Colon (tissue), 2 donors: ENCODE results near the gene STAB1.

Source experiments
- FAIRE-seq: peaks from 2 replicates; lab custom pipeline; 2012; peaks lifted over from hg19 to GRCh38; lab: Jason Lieb, UNC
- donor health status: control.
- donor health status: control.

The STAB1 gene

GRCh38 chr3:52536369-52537164, 41.4 kb downstream of the STAB1 start, which contains the start of gene UQCC5:
TSS of gene UQCC5 (plus strand) at chr3:52536605. CDS start at chr3:52536756, 151 bp downstream.
- FAIRE-seq, result no peak

DNA sequence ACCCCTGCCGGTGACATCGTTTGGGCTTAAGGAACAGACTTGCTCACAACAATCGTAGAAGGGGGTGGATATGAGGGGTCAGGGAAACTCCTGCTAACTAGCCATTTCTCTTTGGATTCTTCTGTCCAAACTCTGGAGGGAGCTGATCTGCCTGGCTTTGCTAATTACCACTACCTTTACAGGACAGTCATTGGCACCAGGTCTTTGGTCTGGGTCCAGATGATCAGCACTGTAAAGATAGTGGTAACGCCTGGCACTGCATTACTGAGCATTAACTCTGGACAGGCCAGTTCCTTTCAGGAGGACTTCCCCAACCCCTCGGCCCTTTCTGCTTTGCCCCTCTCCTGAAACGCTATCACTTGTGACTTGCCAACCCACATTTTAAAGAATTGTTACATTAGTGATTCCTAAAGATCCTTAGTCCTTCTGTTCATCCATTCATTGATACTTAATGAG, 42.1 kb downstream of the STAB1 start:
- FAIRE-seq, result no peak

DNA sequence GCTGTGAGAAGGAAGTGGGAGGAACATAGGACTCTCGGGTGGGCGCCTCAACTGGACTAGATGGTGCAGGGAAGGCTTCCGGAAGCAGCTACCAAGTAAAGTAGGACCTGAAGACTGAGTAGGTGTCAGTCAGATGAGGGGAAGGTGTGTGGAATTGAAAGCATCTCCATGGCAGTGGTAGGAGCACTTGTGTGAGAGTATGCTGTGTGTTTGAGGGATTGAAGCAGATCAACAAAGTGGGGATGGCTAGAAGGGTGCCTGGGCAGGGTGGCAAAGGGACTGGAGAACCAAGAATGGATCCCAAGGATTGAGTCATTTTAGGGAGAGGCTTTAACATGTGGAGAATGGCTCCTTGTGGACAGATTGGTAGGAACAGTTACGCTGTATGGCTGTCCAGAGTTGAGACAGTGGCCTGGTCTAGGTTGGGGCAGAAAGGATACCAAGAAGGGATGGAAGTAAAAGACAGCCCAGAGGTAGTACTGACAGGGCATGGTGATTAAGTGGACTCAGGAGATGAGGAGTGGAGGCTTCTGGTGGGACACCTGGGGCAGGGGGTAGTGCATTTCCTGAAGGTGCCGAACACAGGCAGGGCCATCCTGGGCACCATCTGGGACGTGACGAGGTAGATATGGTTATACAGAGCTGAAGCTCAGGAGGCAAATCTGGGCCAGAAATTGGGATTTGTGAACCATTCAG, 42.7 kb downstream of the STAB1 start:
- FAIRE-seq, result no peak

- FAIRE-seq, result no peak
Observed at GRCh38 chr3:52539010-52539653, 44.0 kb downstream of the STAB1 start.

GRCh38 chr3:52541050-52541449, 45.9 kb downstream of the STAB1 start:
- no peak for FAIRE-seq

DNA sequence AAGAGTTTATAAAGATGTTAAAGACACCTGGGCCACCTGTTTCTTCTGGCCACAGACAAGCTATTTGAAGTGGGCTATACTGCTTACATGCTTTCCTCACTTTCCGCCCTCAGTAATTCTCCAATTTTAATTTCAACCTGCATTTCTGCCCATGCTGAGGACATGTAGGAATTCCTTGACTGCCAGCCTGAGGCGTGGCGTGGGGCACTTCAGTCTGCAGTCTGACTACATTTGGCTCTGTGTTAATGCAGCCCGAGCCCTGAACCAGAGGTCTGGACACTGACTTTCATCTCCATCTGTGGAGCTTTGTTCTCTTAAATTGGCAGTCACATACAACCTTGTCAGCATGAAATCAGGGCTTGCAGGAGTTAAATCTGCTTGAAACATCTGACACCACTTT, 49.8 kb downstream of the STAB1 start:
- FAIRE-seq, result no peak

- FAIRE-seq, result peak; percentile 18
Observed at GRCh38 chr3:52546111-52546901, 51.2 kb downstream of the STAB1 start.

DNA sequence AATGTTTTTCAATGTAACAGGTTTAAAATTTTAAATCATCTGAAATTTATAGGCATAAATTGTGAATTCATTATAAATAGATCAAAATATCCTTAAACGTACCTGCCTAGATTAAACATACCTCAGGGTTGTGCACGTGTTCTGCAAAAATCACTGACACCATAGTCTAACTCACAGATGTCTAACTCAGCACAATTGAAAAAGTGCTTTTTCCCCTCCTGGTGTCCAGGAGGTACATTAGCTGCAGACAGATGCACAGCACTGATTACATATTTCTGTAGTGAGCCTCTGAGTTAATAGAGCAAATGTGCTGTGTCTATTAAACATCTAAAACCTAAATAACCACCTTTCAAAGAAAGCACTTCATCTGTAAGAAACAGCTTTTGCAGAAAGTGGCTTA, 52.0 kb downstream of the STAB1 start:
- FAIRE-seq, result no peak

DNA sequence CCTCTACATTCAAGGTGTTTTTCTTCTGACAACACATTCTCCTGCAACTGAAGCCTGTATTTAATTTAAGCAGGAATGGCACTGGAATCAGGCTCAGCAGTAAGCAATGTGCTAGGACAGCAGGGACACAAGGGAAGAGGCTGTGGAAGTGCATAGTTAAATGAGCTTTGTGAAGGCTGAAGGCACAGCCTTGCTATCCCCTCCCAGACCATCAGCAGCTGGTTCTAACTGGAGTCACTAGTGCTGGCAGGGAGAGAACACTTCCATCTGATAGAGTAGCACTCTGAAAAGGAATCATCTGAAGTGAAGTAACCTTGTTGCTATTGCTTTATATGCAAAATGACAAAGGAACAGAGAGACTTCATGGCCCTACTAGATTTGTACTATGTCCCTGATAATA, 56.0 kb downstream of the STAB1 start:
- no peak for FAIRE-seq

DNA sequence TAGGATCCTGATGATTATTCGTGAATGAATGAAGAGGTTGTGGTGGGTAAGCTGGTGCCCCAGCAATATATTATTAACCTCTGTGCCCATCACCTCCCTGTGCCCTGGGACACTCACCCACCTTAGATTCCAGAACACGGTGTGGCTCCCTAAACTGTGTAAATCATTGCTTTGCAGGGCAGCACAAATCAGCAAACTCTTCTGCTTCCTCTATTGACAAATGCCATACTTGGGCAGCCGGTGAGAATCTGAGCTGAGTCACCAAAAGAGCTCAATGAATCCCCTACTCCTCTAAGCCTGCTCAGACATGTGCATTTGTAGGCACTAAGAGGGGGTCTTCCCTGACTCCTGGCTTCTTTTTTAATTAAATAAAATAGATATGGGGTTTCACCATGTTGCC, 57.0 kb downstream of the STAB1 start:
- no peak for FAIRE-seq

GRCh38 chr3:52554026-52554755, 59.1 kb downstream of the STAB1 start:
- FAIRE-seq, result no peak

DNA sequence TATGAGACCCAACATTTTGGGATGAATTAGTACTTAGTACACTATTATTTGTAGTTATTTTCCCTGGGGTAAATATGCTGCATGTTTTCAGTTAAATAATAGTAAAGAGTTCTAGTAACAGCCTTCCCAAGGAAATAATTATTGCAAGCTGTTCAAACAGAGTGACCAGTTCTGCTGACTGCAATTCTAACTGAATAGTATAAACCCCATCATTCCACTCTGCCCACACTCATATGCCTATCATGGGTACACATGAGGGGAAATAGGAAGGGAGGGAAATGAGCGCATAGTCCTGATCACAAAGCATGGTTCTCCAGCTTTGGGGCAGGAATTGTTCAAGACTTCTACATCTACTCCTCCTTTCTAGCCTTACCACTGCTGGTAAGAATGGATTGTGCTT, 59.9 kb downstream of the STAB1 start:
- FAIRE-seq, result no peak

DNA sequence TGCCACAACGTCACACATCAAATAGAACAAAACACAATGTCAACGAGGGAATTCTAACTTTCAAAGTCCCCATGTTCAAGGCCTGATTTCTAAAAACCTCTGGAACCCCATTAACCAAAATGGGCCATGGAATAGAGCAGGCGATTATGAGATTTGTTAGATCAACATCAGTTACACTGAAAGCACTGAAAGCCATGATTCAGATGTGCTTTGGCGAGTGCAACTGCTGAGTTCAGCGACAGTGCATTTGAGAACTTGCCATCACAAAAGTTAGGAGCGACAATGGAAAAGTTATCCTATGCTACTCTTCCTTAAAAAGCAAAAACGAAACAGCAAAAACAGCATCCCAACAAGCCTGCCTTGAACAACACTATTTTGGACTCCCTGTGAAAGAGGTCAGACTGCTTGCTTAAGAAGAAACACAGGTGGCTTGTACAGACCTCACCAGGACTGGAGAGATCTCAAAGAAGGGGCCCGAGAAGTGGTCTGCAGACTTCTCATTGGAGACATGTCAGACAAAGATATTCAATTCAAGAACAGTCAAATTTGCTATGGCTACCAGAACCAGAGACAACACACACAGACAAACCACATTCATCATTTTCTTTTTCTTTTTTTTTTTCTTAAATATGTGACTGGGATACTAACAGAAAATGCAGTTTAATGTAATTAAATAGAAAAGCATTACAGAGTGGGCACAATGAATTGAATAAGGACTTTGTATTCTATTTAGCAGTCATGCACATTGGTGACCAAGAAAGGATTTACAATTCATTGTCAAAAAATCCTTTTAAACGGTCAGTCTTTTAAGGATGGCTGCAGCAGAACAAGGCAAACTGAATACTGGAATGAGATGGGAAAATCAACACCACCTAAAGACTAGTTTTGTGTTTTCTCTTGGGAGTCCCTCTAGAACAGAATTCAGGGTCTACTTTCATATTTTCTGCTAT, 62.1 kb downstream of the STAB1 start:
- FAIRE-seq, result no peak

DNA sequence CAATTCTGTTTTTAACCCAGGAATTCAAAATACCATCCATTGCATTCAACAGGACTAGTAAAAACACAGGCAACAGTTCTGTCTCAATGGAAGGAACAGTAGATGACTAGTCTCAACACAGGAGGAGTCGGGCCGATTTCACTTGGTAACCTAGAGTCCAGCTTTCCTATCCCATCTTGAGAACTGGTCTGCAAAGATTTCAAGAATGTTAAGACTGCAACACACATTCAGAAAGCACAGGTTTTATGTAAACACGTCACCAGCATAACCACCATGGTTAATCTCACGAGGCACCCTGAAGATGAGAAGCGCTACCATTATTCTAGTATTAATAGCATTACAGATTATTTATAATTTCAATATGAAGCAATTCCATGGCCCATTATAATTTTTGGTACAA, 63.3 kb downstream of the STAB1 start:
- FAIRE-seq, result no peak

DNA sequence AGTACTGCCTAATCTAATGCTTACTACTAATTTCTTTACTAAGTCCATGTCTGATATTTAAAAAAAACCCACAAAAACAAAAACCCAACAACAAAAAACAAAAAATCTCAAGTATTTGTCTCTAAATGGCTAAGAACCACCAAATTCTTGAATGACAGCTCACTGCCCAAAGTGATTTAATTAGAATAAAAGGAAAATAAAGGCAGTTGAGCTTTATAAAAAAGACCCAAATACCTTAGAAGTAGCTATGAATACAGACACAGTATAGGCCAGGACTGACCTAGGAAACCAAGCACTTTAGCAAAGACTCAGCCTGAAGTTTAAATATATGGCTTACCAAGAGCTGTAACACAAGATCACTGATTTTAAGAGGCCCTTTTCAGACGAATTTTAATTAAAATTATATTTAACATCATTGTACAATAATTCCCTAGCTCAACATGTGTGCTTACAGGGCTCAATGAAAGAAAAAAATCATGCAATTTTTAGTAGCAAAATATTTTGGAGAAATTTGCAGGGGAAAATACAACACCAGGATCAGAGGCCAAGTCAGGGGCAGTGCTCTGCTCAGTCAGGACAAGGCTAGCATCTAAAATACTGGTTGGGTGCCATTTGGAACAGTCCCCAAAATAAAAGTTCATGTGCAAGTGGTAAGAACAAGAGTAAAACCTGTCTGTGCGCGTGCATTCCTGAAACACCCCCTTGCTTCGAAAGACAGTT, 66.0 kb downstream of the STAB1 start:
- no peak for FAIRE-seq

DNA sequence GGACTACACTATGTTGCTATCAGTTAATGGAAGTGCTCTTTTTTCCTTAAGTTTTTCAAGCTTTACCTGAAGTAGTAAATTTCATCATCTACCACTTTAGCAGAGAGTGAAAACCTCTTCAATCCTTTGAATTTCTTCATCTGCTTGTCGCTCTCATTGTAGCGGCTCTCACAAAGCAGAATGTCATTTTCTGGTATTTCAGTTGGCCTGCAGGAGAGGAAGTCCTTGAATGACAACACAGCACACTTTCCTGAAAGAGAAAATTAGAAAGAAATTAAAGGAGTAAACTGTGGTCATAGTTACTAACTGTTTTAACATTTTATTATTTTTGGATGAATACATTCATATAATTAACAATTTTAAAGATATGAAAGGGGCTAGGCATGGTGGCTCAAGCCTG, 68.8 kb downstream of the STAB1 start:
- no peak for FAIRE-seq

- no peak for FAIRE-seq
Observed at GRCh38 chr3:52568069-52568468, 72.9 kb downstream of the STAB1 start.

GRCh38 chr3:52570076-52570475, 74.9 kb downstream of the STAB1 start:
- no peak for FAIRE-seq

DNA sequence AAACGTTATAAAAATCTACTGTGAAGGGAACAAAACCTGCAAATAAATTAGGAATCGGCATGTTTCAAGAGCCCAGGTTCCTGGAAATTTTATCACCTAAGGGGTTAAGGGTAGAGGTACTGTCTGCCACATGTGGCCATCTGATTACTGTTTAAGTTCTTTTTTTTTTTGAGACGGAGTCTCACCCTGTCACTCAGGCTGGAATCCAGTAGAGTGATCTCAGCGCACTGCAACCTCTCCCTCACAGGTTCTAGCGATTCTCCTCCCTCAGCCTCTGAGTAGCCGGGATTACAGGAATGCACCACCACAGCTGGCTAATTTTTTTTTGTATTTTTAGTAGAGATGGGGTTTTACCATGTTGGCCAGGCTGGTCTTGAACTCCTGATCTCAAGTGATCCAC, 77.1 kb downstream of the STAB1 start:
- no peak for FAIRE-seq
